Endodermal cell (in vitro differentiated cells): ENCODE data around the gene AP3S2. TPM values are rescaled to one million over a fixed set of nuclear protein-coding genes. Genes with fewer than 3 reads are reported as not detected.

Source experiments
- DNase-seq: peaks from one replicate; pipeline ENCODE4 v3.0.0-alpha.2; 2017
- H3K27ac ChIP-seq: 2 replicates; pipeline ENCODE4 v1.5.1; 2013; ENCODE audit warnings: mild to moderate bottlenecking, low read depth, low read length, moderate library complexity
- H3K27me3 ChIP-seq: 2 replicates; pipeline ENCODE4 v1.6.1; 2013; ENCODE audit warnings: mild to moderate bottlenecking, low read length, moderate library complexity; ENCODE audit not compliant: insufficient read depth, control insufficient read depth, poor library complexity, severe bottlenecking
- H3K36me3 ChIP-seq: 2 replicates; pipeline ENCODE4 v1.7.0; 2013; ENCODE audit warnings: mild to moderate bottlenecking, low read length, moderate library complexity; ENCODE audit not compliant: control insufficient read depth, insufficient read depth
- H3K4me1 ChIP-seq: one replicate; pipeline ENCODE4 v1.7.0; 2013; ENCODE audit warnings: low read length; ENCODE audit not compliant: control insufficient read depth, insufficient read depth
- H3K4me3 ChIP-seq: 2 replicates; pipeline ENCODE4 v1.5.1; 2013; ENCODE audit warnings: mild to moderate bottlenecking, low read length, moderate library complexity
- H3K9ac ChIP-seq: 2 replicates; pipeline ENCODE4 v1.6.1; 2013; ENCODE audit warnings: mild to moderate bottlenecking, low read length, moderate library complexity; ENCODE audit not compliant: poor library complexity, severe bottlenecking; ENCODE audit errors: extremely low read depth
- H3K9me3 ChIP-seq: 2 replicates; pipeline ENCODE4 v1.6.1; 2013; ENCODE audit warnings: mild to moderate bottlenecking, low read length, moderate library complexity; ENCODE audit not compliant: control insufficient read depth
- H3K27ac Mint-ChIP-seq: 2 replicates; pipeline ENCODE4 v1.8.0; 2020; ENCODE audit warnings: mixed read lengths
- H3K27me3 Mint-ChIP-seq: 2 replicates; pipeline ENCODE4 v1.8.0; 2021; ENCODE audit warnings: mild to moderate bottlenecking, mixed read lengths; ENCODE audit not compliant: insufficient read depth
- H3K36me3 Mint-ChIP-seq: 2 replicates; pipeline ENCODE4 v1.8.0; 2020; ENCODE audit warnings: low read depth, mixed read lengths
- H3K4me1 Mint-ChIP-seq: 2 replicates; pipeline ENCODE4 v1.8.0; 2020; ENCODE audit warnings: mixed read lengths
- H3K4me3 Mint-ChIP-seq: 2 replicates; pipeline ENCODE4 v1.8.0; 2020; ENCODE audit warnings: mild to moderate bottlenecking, moderate library complexity, mixed read lengths
- H3K9me3 Mint-ChIP-seq: 2 replicates; pipeline ENCODE4 v1.8.0; 2020; ENCODE audit warnings: mild to moderate bottlenecking, mixed read lengths
- WGBS, 2 experiments: methylation state at CpG; one replicate each; pipeline versions ENCODE4 v1.1.5 to v1.1.7; 2013; ENCODE audit warnings: missing lambda C conversion rate in 2 of 2, mixed read lengths in 1 of 2; ENCODE audit not compliant: insufficient coverage in 1 of 2, insufficient read length in 1 of 2; 5-methylcytosine and 5-hydroxymethylcytosine counted together
- microRNA-seq: library from miRNA; unstranded; fragments of <30 nt; microRNA quantifications from one replicate; pipeline ENCODE4 v1.2.0, GENCODE V29; 2020; ENCODE audit warnings: borderline microRNAs expressed
- total RNA-seq, 2 donors: library from RNA; stranded (reverse); fragmentation: NEBNext Ultra II Directional in 1 of 2; extraction: Animal tissue kit (Norgen Biotek cat#: 25700) in 1 of 2; gene quantifications; 2 replicates in 1 of 2; 3 replicates in 1 of 2; pipeline ENCODE4 v1.2.1, GENCODE V29; 2021
- TF ChIP-seq, protein P1 (sequence below): fragments of 200-600 bp; sonication (generic); conservative IDR thresholded peaks from 2 replicates; pipeline ENCODE4 v1.5.0; 2021; ENCODE audit warnings: antibody characterized with exemption, mild to moderate bottlenecking

Gene AP3S2
- total RNA-seq, 2 donors from 2014 or later, result 39.5 to 54.4 TPM

- Histone ChIP-seq H3K4me3 (no peak overlapping the region), H3K36me3 (no peaks in the 10 kb centered on the region), H3K27ac (no peak overlapping the region), H3K9ac (no peak overlapping the region), H3K4me1 (no peaks in the 10 kb centered on the region), H3K9me3 (no peaks in the 10 kb centered on the region), H3K27me3 (peaks cover 23% of the 10 kb centered on the region)
- DNase-seq, result no peak
- Mint-ChIP-seq H3K4me1 (peaks cover 14% of the 10 kb centered on the region), H3K27me3 (peaks cover 41% of the 10 kb centered on the region), H3K9me3 (peaks cover 2% of the 10 kb centered on the region), H3K4me3 (no peak overlapping the region), H3K36me3 (no peaks in the 10 kb centered on the region), H3K27ac (no peak overlapping the region)
- TF ChIP-seq, protein P1, sequence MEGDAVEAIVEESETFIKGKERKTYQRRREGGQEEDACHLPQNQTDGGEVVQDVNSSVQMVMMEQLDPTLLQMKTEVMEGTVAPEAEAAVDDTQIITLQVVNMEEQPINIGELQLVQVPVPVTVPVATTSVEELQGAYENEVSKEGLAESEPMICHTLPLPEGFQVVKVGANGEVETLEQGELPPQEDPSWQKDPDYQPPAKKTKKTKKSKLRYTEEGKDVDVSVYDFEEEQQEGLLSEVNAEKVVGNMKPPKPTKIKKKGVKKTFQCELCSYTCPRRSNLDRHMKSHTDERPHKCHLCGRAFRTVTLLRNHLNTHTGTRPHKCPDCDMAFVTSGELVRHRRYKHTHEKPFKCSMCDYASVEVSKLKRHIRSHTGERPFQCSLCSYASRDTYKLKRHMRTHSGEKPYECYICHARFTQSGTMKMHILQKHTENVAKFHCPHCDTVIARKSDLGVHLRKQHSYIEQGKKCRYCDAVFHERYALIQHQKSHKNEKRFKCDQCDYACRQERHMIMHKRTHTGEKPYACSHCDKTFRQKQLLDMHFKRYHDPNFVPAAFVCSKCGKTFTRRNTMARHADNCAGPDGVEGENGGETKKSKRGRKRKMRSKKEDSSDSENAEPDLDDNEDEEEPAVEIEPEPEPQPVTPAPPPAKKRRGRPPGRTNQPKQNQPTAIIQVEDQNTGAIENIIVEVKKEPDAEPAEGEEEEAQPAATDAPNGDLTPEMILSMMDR, result no peak
- 80 to 84% methylated on average over 14 to 15 of the region's 15 CpGs for WGBS, 2 experiments
These were observed 111.7 kb downstream of the AP3S2 start for GRCh38 chr15:89781891-89782618.

DNA sequence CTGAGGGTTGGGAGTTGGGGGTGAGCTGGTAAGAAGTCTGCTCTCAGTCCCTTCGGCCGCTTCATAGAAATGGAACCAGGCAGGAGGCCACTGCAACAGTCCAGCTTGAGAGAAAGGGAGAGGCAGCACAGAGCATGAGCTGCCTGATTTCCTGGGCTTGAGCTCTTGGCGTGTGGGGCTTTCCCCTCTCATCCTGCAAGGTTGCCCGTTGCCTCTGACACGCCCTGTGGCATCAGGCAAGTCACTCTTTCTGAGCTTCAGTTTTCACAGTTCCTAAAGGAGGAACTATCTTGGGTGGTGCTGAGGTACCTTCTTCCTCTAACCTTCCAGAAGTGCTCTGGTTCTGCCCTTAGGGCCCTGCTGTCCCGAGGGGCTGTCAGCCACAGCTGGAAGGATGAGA lies 112.7 kb downstream of the AP3S2 start:
- DNase-seq, result no peak
- Mint-ChIP-seq H3K27me3 (peaks cover 47% of the 10 kb centered on the region), H3K36me3 (no peaks in the 10 kb centered on the region), H3K27ac (no peak overlapping the region), H3K4me3 (no peak overlapping the region), H3K9me3 (no peaks in the 10 kb centered on the region), H3K4me1 (peaks cover 14% of the 10 kb centered on the region)
- Histone ChIP-seq H3K4me1 (no peaks in the 10 kb centered on the region), H3K27ac (no peak overlapping the region), H3K27me3 (peaks cover 25% of the 10 kb centered on the region), H3K4me3 (no peak overlapping the region), H3K36me3 (no peaks in the 10 kb centered on the region), H3K9me3 (no peaks in the 10 kb centered on the region), H3K9ac (no peak overlapping the region)
- WGBS, 2 experiments, result 87 to 92% methylated on average over 3 to 6 of the region's 6 CpGs
- TF ChIP-seq, protein P1, result no peak

DNA sequence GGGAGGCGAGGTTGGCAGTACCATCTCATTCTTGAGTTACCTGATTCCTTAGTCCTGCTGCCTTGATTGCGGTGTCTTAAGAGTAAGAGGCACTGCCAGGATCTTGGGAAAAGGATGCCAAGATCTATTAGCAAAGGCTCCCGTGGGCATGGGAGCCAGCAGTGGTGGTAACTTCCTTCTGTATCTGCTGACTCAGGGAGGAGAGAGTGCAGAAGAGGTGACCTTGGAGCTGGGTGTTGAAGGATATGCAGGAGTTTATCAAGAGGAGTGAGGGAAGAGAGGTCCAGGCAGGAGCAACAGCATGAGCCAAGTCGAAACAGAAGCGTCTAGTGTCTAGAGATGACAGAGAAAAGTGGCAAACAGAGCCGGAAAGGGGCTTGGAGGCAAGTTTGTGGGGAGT lies 113.2 kb downstream of the AP3S2 start:
- H3K4me1 ChIP-seq, result no peaks in the 10 kb centered on the region

More for the DNA sequence above, 113.2 kb downstream of the AP3S2 start:
- TF ChIP-seq, protein P1, result no peak
- DNase-seq, result no peak
- no peak overlapping the region for H3K4me3 Mint-ChIP-seq
- Histone ChIP-seq H3K9ac (no peak overlapping the region), H3K27me3 (peaks cover 30% of the 10 kb centered on the region), H3K36me3 (no peaks in the 10 kb centered on the region), H3K4me3 (no peak overlapping the region), H3K9me3 (no peaks in the 10 kb centered on the region), H3K27ac (no peak overlapping the region)
- H3K27ac Mint-ChIP-seq, result no peak overlapping the region
- 90 to 92% methylated on average over 6 of the region's 6 CpGs for WGBS, 2 experiments
- no peaks in the 10 kb centered on the region for H3K9me3 Mint-ChIP-seq
- no peaks in the 10 kb centered on the region for H3K36me3 Mint-ChIP-seq
- peaks cover 51% of the 10 kb centered on the region for H3K27me3 Mint-ChIP-seq
- peaks cover 14% of the 10 kb centered on the region for H3K4me1 Mint-ChIP-seq

Small RNAs within 50 kb of the gene (microRNA-seq; reads per million reads assigned to microRNA genes)
- gene MIR5009 (not detected), gene MIR5094 (not detected)

Other genes with a start within 250 kb of the AP3S2 start
- 10 to 100 TPM; 22.9 to 24.4 TPM for gene KIF7, start 238.5 kb downstream of the AP3S2 start, total RNA-seq
- gene PLIN1, start 214.6 kb downstream of the AP3S2 start, total RNA-seq, result under 1 TPM; 0.11 to 0.22 TPM
- gene PEX11A, start 203.2 kb downstream of the AP3S2 start, total RNA-seq, result 1 to 10 TPM; 2.7 to 4.0 TPM
- gene WDR93, start 203.2 kb downstream of the AP3S2 start, total RNA-seq, result under 1 TPM; 0.24 to 0.64 TPM
- gene MESP1, start 142.7 kb downstream of the AP3S2 start, total RNA-seq, result under 1 TPM in 1 of 2 donors, not detected in 1; 0.22 TPM
- 1 to 10 TPM in 1 of 2 donors, under 1 TPM in 1; 0.22 to 1.3 TPM for gene MESP2, start 117.7 kb downstream of the AP3S2 start, total RNA-seq
- gene ANPEP, start 79.1 kb downstream of the AP3S2 start, total RNA-seq, result 1 to 10 TPM in 1 of 2 donors, under 1 TPM in 1; 0.95 to 3.3 TPM
- gene ARPIN, start 19.0 kb upstream of the AP3S2 start, total RNA-seq, result 10 to 100 TPM in 1 of 2 donors, 1 to 10 TPM in 1; 6.9 to 11.2 TPM
- gene ZNF710, start 107.3 kb upstream of the AP3S2 start, total RNA-seq, result 10 to 100 TPM; 31.8 to 39.1 TPM
- gene IDH2, start 208.5 kb upstream of the AP3S2 start, total RNA-seq, result 10 to 100 TPM; 27.0 to 50.8 TPM